ENCODE data around the gene ATF7IP2.
"Not testable (repeated sequence)": the region's sequence is repeated elsewhere in the genome, so short reads cannot be mapped to it uniquely, and the experiment has no call there.

ATF7IP2 gene

DNA sequence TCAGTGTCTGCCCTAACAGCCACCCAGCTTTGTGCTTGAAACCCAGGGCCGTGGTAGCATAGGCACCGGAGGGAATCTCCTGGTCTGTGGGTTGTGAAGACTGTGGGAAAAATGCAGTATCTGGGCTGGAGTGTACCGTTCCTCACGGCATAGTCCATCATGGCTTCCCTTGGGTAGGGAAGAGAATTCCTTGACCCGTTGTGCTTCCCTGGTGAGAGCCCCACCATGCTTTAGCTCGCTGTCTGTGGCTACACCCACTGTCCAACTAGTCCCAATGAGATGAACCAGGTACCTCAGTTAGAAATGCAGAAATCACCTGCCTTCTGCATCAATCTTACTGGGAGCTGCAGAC is 67.3 kb downstream of the ATF7IP2 start:
- no peak for DNase-seq (ENCODE audit: low spot score)
- in situ Hi-C loops (cut with MboI; ENCODE audit: low pct_unique_long_range_greater_than_20kb, low sequenced_read_pairs, unreplicated experiment): no loop called here
- TF ChIP-seq, protein P1, sequence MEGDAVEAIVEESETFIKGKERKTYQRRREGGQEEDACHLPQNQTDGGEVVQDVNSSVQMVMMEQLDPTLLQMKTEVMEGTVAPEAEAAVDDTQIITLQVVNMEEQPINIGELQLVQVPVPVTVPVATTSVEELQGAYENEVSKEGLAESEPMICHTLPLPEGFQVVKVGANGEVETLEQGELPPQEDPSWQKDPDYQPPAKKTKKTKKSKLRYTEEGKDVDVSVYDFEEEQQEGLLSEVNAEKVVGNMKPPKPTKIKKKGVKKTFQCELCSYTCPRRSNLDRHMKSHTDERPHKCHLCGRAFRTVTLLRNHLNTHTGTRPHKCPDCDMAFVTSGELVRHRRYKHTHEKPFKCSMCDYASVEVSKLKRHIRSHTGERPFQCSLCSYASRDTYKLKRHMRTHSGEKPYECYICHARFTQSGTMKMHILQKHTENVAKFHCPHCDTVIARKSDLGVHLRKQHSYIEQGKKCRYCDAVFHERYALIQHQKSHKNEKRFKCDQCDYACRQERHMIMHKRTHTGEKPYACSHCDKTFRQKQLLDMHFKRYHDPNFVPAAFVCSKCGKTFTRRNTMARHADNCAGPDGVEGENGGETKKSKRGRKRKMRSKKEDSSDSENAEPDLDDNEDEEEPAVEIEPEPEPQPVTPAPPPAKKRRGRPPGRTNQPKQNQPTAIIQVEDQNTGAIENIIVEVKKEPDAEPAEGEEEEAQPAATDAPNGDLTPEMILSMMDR (IDR thresholded peaks at IDR 0.05; ENCODE audit: extremely low read depth, insufficient read depth, missing control alignments): no peak

DNA sequence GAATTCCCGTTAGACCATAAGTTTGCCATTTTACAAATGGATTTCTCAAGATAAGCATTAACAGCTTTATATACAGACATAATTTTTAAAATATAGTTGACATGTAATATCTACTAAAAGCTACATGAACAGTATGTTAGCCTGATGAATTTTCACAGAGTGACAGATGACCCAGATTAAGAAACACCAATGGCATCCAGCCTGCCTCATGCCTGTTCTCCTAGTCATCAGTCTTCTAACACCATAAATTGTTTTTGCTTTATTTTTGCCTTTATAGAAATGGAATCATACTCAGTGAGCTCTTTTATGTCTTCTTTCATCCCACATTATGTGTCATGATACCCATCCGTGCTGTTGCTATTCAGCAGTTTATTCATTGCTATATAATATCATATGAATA is 80.0 kb downstream of the ATF7IP2 start:
- TF ChIP-seq, protein P1 (IDR thresholded peaks at IDR 0.05; ENCODE audit: extremely low read depth, insufficient read depth, missing control alignments): no peak
- no peak for DNase-seq (ENCODE audit: low spot score)
- in situ Hi-C loops (cut with MboI; ENCODE audit: low pct_unique_long_range_greater_than_20kb, low sequenced_read_pairs, unreplicated experiment): no loop called here

DNA sequence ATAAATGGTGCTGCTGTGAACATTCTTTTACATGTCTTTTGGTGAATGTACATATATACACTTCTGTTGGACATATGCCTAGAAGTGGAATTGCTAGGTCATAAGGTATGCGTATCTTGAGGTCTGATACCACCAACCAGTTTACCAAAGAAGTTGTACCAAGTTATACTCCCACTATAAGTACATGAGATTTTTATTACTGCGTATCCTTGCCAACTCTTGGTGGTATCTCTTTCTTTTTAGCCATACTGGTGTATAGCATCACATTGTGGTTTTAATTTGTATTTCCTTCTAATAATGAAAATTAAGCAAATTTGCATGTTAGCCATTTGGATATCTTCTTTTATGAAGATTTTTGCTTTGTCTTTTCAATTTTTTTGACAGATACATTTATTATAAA is 80.5 kb downstream of the ATF7IP2 start:
- in situ Hi-C loops (cut with MboI; ENCODE audit: low pct_unique_long_range_greater_than_20kb, low sequenced_read_pairs, unreplicated experiment): no loop called here
- TF ChIP-seq, protein P1 (IDR thresholded peaks at IDR 0.05; ENCODE audit: extremely low read depth, insufficient read depth, missing control alignments): no peak
- DNase-seq (ENCODE audit: low spot score): no peak

DNA sequence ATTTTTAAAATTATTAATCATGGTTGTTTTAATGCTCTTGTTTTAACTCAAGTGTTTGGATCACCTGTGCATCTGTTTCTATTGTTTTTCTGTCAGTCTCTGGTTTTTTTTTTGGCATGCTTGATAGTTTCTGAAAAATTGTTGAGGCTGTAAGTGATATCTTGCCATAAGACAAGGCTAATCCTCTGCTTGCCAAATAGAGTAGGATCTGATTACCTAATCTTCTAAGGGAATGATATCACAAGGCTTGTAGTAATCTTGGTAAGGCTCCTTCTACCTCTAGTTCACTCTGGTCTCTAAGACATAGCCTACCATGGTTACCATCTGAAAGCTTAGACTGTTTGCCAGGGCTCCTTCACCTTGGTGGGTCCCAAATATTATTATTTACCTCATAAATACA is 81.0 kb downstream of the ATF7IP2 start:
- DNase-seq (ENCODE audit: low spot score): no peak
- in situ Hi-C loops (cut with MboI; ENCODE audit: low pct_unique_long_range_greater_than_20kb, low sequenced_read_pairs, unreplicated experiment): no loop called here
- TF ChIP-seq, protein P1 (IDR thresholded peaks at IDR 0.05; ENCODE audit: extremely low read depth, insufficient read depth, missing control alignments): no peak

DNA sequence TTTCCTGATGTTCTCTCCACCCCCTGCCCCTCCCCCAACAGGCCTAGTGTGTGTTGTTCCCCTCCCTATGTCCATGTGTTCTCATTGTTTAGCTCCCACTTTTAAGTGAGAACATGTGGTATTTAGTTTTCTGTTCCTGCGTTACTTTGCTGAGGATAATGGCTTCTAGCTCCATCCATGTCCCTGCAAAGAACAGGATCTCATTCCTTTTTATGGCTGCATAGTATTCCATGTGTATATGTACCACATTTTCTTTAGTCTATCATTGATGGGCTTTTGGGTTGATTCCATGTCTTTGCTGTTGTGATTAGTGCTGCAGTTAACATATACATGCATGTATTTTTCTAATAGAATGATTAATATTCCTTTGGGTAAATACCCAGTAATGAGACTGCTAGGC is 90.8 kb downstream of the ATF7IP2 start:
- in situ Hi-C loops (cut with MboI; ENCODE audit: low pct_unique_long_range_greater_than_20kb, low sequenced_read_pairs, unreplicated experiment); DNase-seq (ENCODE audit: low spot score): not testable (repeated sequence)

DNA sequence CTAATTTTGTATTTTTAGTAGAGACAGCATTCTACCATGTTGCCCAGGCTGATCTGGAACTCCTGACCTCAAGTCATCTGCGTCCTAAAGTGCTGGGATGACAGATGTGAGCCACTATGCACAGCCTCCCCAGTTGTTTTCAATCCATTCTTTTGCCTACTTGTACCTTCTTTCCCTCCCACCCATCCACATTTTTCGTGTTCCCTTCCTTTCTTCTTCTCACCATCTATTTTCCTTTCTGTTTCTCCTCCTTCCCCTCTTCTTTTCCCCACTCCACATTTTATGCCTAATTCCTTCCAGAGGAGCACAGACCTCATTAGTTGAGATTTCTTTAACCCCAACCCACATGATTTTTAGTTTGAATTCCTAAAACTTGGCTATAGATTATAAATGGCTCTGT is 94.3 kb downstream of the ATF7IP2 start:
- no peak for DNase-seq (ENCODE audit: low spot score)
- in situ Hi-C loops (cut with MboI; ENCODE audit: low pct_unique_long_range_greater_than_20kb, low sequenced_read_pairs, unreplicated experiment): no loop called here
- TF ChIP-seq, protein P1 (IDR thresholded peaks at IDR 0.05; ENCODE audit: extremely low read depth, insufficient read depth, missing control alignments): no peak

DNA sequence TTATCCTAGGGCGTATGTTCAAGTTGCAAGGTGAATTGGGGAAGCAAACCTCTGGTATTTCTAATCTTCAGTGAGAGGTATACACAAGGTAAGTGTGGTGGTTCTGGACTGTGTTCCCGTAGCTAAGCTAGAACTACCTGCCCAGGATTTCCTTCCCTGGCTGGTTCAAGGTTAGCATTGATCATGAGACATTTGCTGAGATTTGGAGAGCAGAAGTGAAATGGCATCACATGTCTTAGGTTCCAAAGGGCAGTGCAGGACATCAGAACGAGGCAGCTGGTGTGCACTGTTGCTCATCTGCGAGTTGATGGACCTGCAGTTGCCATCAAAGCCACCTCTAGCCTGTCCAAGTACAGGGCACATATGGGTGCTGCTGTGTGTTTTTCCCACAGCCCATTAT is 99.3 kb downstream of the ATF7IP2 start:
- TF ChIP-seq, protein P1 (IDR thresholded peaks at IDR 0.05; ENCODE audit: extremely low read depth, insufficient read depth, missing control alignments): no peak
- in situ Hi-C loops (cut with MboI; ENCODE audit: low pct_unique_long_range_greater_than_20kb, low sequenced_read_pairs, unreplicated experiment): no loop called here
- DNase-seq (ENCODE audit: low spot score): no peak

All from GM13977 (cell line).